A673 (cell line): ENCODE results near the gene TSC22D2. TPM values are rescaled to one million over a fixed set of nuclear protein-coding genes. Genes with fewer than 3 reads are reported as not detected.

Source experiments
- BruUV-seq: library from RNA; stranded (reverse); fragments of 400-500 nt; replicated peaks from 2 replicates; lab custom pipeline; 2021; lab: Mats Ljungman, UMichigan
- CTCF ChIA-PET: fragments of 300-600 bp; sonication (Branson Sonifier 250); formaldehyde crosslinking; loops from one replicate; lab custom pipeline; 2022; ENCODE audit warnings: antibody characterized with exemption; lab: Charles Lee
- POLR2A ChIA-PET: fragments of 300-600 bp; sonication (Branson Sonifier 250); formaldehyde crosslinking; loops from one replicate; lab custom pipeline; 2022; ENCODE audit warnings: antibody characterized with exemption; ENCODE audit not compliant: low non-redundant PET; lab: Charles Lee
- DNase-seq: peaks from one replicate; pipeline ENCODE4 v3.0.0-alpha.2; 2015; ENCODE audit warnings: low spot score
- H3K27ac ChIP-seq: fragments of 200-600 bp; sonication (generic); 2 replicates; pipeline ENCODE4 v1.5.1; 2016; ENCODE audit warnings: mixed run types, low read depth, mild to moderate bottlenecking, mixed read lengths, antibody characterized with exemption, low read length; ENCODE audit not compliant: poor library complexity, severe bottlenecking
- H3K27me3 ChIP-seq: fragments of 200-600 bp; sonication (generic); replicated peaks from 2 replicates; pipeline ENCODE4 v1.6.1; 2017; ENCODE audit warnings: mixed run types, low read depth, mild to moderate bottlenecking, mixed read lengths, antibody characterized with exemption, low read length; ENCODE audit not compliant: insufficient read depth, poor library complexity
- H3K36me3 ChIP-seq: fragments of 200-600 bp; sonication (generic); 2 replicates; pipeline ENCODE4 v1.6.1; 2016; ENCODE audit warnings: mixed run types, mild to moderate bottlenecking, mixed read lengths, antibody characterized with exemption, low read length; ENCODE audit not compliant: insufficient read depth, poor library complexity, severe bottlenecking
- H3K4me1 ChIP-seq: fragments of 200-600 bp; sonication (generic); 2 replicates; pipeline ENCODE4 v1.6.1; 2017; ENCODE audit warnings: mixed run types, mild to moderate bottlenecking, mixed read lengths, antibody characterized with exemption, low read length; ENCODE audit not compliant: insufficient read depth, poor library complexity, severe bottlenecking
- H3K4me3 ChIP-seq: fragments of 200-600 bp; sonication (generic); 2 replicates; pipeline ENCODE4 v1.5.1; 2016; ENCODE audit warnings: low read depth, mixed run types, mild to moderate bottlenecking, mixed read lengths, low read length; ENCODE audit not compliant: poor library complexity, severe bottlenecking
- H3K9me3 ChIP-seq: fragments of 200-600 bp; sonication (generic); 2 replicates; pipeline ENCODE4 v1.6.1; 2016; ENCODE audit warnings: mixed run types, low read depth, mild to moderate bottlenecking, mixed read lengths, antibody characterized with exemption, low read length; ENCODE audit not compliant: poor library complexity, severe bottlenecking
- CTCF ChIP-seq: fragments of 300-800, 200-600 bp; sonication (generic); conservative IDR thresholded peaks from 2 replicates; pipeline ENCODE4 v1.5.1; 2017; ENCODE audit warnings: low read depth, mild to moderate bottlenecking, antibody characterized with exemption, low read length, moderate library complexity, mixed read lengths
- EZH2 ChIP-seq: fragments of 200-600 bp; sonication (generic); IDR thresholded peaks from 2 replicates; pipeline ENCODE4 v1.6.1; 2017; ENCODE audit warnings: borderline replicate concordance, low read depth, mild to moderate bottlenecking, mixed read lengths, antibody characterized with exemption, low read length; ENCODE audit not compliant: poor library complexity, severe bottlenecking
- intact Hi-C: fragments of 100-400 bp; cut with micrococcal nuclease; formaldehyde crosslinking; loops from one replicate; pipeline ENCODE4 v1.10.0; 2022; ENCODE audit not compliant: unreplicated experiment
- total RNA-seq: library from RNA; stranded (reverse); gene quantifications from 2 replicates; pipeline ENCODE4 v1.2.3, GENCODE V29; 2021

Gene TSC22D2
- total RNA-seq, 1 experiment from 2014 or later: 28.9 TPM

- Histone ChIP-seq H3K9me3 (no peaks in the 10 kb centered on the region), H3K27ac (no peak overlapping the region), H3K4me3 (no peak overlapping the region), H3K36me3 (no peaks in the 10 kb centered on the region), H3K27me3 (no peaks in the 10 kb centered on the region), H3K4me1 (peaks cover 40% of the 10 kb centered on the region)
- BruUV-seq: no TSS peak
- CTCF ChIA-PET: no interaction called here
- intact Hi-C loops: no loop called here
- TF ChIP-seq CTCF (no peak), EZH2 (no peak)
- POLR2A ChIA-PET: no interaction called here
- no peak for DNase-seq
These were observed 34.7 kb upstream of the TSC22D2 start for GRCh38 chr3:150373234-150373875.

GRCh38 chr3:150374975-150375374 lies 33.1 kb upstream of the TSC22D2 start:
- Histone ChIP-seq H3K4me3 (no peak overlapping the region), H3K27ac (no peak overlapping the region), H3K36me3 (no peaks in the 10 kb centered on the region), H3K27me3 (no peaks in the 10 kb centered on the region), H3K9me3 (no peaks in the 10 kb centered on the region), H3K4me1 (peaks cover 40% of the 10 kb centered on the region)
- CTCF ChIA-PET: no interaction called here
- POLR2A ChIA-PET: no interaction called here
- DNase-seq: no peak
- no TSS peak for BruUV-seq
- intact Hi-C loops: no loop called here
- no peak for TF ChIP-seq EZH2
- TF ChIP-seq CTCF: no peak

GRCh38 chr3:150376001-150376848 lies 31.9 kb upstream of the TSC22D2 start:
- Histone ChIP-seq H3K4me3 (no peak overlapping the region), H3K27me3 (no peaks in the 10 kb centered on the region), H3K4me1 (peaks cover 30% of the 10 kb centered on the region), H3K9me3 (no peaks in the 10 kb centered on the region), H3K36me3 (no peaks in the 10 kb centered on the region), H3K27ac (no peak overlapping the region)
- ChIA-PET CTCF (no interaction called here), POLR2A (no interaction called here)
- no peak for TF ChIP-seq CTCF
- no peak for TF ChIP-seq EZH2
- no TSS peak for BruUV-seq
- peak; percentile 24 for DNase-seq
- intact Hi-C loops: no loop called here
